H1 (cell line): ENCODE results near the gene FAM241B.

Experiments
- CHD1 ChIP-seq: IDR thresholded peaks from 2 replicates; pipeline ENCODE4 v1.6.1; 2012; ENCODE audit warnings: low read depth, low read length, improper control_type of control experiment
- CTCF ChIP-seq, 3 experiments: IDR thresholded peaks; 1 replicate in 2 of 3; 2 replicates in 1 of 3; pipeline versions ENCODE4 v1.5.1 to v1.6.1; 2011; ENCODE audit warnings: low read length in 3 of 3, mild to moderate bottlenecking in 3 of 3, inconsistent platforms in 2 of 3, low read depth in 1 of 3, moderate library complexity in 1 of 3; ENCODE audit not compliant: insufficient read depth in 1 of 3; ENCODE audit errors: control extremely low read depth in 1 of 3
- GABPA ChIP-seq: IDR thresholded peaks from 2 replicates; pipeline ENCODE4 v1.6.1; 2011; ENCODE audit warnings: mild to moderate bottlenecking, low read length, moderate library complexity, borderline replicate concordance; ENCODE audit not compliant: insufficient read depth
- GTF2F1 ChIP-seq: IDR thresholded peaks from 2 replicates; pipeline ENCODE4 v1.6.1; 2012; ENCODE audit warnings: low read depth, low read length, improper control_type of control experiment, borderline replicate concordance
- NRF1 ChIP-seq: IDR thresholded peaks from 2 replicates; pipeline ENCODE4 v1.6.1; 2011; ENCODE audit warnings: mild to moderate bottlenecking, low read depth, low read length, improper control_type of control experiment
- POLR2A ChIP-seq, 2 experiments: IDR thresholded peaks; 1 replicate in 1 of 2; 2 replicates in 1 of 2; pipeline ENCODE4 v1.6.1; 2011; ENCODE audit warnings: low read depth in 2 of 2, low read length in 2 of 2, mild to moderate bottlenecking in 2 of 2; ENCODE audit errors: control extremely low read depth in 1 of 2
- POLR2AphosphoS5 ChIP-seq: IDR thresholded peaks from 2 replicates; pipeline ENCODE4 v1.6.1; 2011; ENCODE audit warnings: low read depth, low read length
- SRF ChIP-seq: IDR thresholded peaks from 2 replicates; pipeline ENCODE4 v1.6.1; 2011; ENCODE audit warnings: mild to moderate bottlenecking, low read depth, low read length, moderate library complexity

- TF ChIP-seq POLR2A (IDR thresholded peaks at IDR 0.05; ENCODE audit: control extremely low read depth in 1 of 2, low read depth in 2 of 2, low read length in 2 of 2) = no peak
- TF ChIP-seq SRF = no peak
- no peak for TF ChIP-seq NRF1
- TF ChIP-seq CTCF (IDR thresholded peaks at IDR 0.05; ENCODE audit: control extremely low read depth in 1 of 3, insufficient read depth in 1 of 3, low read depth in 1 of 3, low read length in 3 of 3) = no peak
- no peak for TF ChIP-seq POLR2AphosphoS5
- no peak for TF ChIP-seq CHD1
- no peak for TF ChIP-seq GTF2F1
- TF ChIP-seq GABPA = no peak
Measured at GRCh38 chr10:69651362-69651761, 21.3 kb downstream of the FAM241B start.
